PC-3 (cell line): ENCODE data around the gene KDSR.

Experiments
- EZH2phosphoT487 ChIP-seq: fragments of 300-600 bp; sonication (generic); IDR thresholded peaks from 2 replicates; pipeline ENCODE4 v1.6.1; 2018; ENCODE audit warnings: mild to moderate bottlenecking, antibody characterized with exemption, low read length, borderline replicate concordance
- TF ChIP-seq, protein P1 (sequence below): fragments of 300-600 bp; sonication (generic); conservative IDR thresholded peaks from 2 replicates; pipeline ENCODE4 v1.5.1; 2017; ENCODE audit warnings: antibody characterized with exemption, low read depth, mild to moderate bottlenecking, low read length

DNA sequence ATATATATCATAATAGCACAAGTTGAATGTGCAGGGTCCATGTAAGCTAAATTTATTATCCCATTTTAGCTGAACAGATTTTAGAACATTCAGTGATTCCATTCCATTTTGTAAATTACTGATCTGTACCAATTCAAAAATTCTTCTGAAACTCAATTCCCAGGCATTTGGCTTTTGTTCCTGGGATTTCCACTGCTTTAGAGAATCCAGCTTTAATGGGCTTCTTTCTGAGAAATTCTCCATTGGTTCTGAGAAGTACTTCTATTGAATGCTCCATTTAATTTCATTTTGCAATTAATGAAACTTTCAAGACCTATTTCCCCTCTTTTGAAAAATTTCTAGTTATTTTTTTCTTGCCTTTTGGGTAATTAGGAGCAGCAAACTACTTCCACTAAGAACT lies 84.2 kb downstream of the KDSR start:
- TF ChIP-seq, protein P1, sequence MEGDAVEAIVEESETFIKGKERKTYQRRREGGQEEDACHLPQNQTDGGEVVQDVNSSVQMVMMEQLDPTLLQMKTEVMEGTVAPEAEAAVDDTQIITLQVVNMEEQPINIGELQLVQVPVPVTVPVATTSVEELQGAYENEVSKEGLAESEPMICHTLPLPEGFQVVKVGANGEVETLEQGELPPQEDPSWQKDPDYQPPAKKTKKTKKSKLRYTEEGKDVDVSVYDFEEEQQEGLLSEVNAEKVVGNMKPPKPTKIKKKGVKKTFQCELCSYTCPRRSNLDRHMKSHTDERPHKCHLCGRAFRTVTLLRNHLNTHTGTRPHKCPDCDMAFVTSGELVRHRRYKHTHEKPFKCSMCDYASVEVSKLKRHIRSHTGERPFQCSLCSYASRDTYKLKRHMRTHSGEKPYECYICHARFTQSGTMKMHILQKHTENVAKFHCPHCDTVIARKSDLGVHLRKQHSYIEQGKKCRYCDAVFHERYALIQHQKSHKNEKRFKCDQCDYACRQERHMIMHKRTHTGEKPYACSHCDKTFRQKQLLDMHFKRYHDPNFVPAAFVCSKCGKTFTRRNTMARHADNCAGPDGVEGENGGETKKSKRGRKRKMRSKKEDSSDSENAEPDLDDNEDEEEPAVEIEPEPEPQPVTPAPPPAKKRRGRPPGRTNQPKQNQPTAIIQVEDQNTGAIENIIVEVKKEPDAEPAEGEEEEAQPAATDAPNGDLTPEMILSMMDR = no peak
- TF ChIP-seq EZH2phosphoT487 = no peak
